HEK293 (cell line): ENCODE results near the gene ZBTB48.
"Not testable (repeated sequence)": the region's sequence is repeated elsewhere in the genome, so short reads cannot be mapped to it uniquely, and the experiment has no call there.

Source experiments
- CTCF ChIA-PET: fragments of 350-600 bp; formaldehyde crosslinking; extraction: SDS; loops from one replicate; lab custom pipeline; 2021; ENCODE audit warnings: antibody characterized with exemption; lab: Yijun Ruan, JAX
- POLR2A ChIA-PET: fragments of 300-600 bp; formaldehyde crosslinking; extraction: SDS; loops from one replicate; lab custom pipeline; 2020; ENCODE audit warnings: antibody characterized with exemption, inconsistent platforms; lab: Yijun Ruan, JAX
- H3K27ac ChIP-seq: fragments of 200-500 bp; sonication (Bioruptor generic); 2 replicates; pipeline ENCODE4 v1.5.1; 2014; ENCODE audit warnings: low read depth, low read length, control low read depth, inconsistent platforms; ENCODE audit errors: extremely low read depth
- H3K36me3 ChIP-seq, 2 experiments: fragments of 200-500 bp in 1 of 2; sonication (Bioruptor generic) in 1 of 2; 1 replicate in 1 of 2; 2 replicates in 1 of 2; pipeline ENCODE4 v1.5.1; 2014 to 2017; ENCODE audit warnings: inconsistent platforms in 2 of 2, low read length in 2 of 2; ENCODE audit not compliant: control insufficient read depth in 2 of 2, insufficient read depth in 1 of 2
- H3K4me1 ChIP-seq: fragments of 200-500 bp; sonication (Bioruptor generic); 2 replicates; pipeline ENCODE4 v1.5.1; 2014; ENCODE audit warnings: mild to moderate bottlenecking, low read length, inconsistent platforms; ENCODE audit not compliant: control insufficient read depth, insufficient read depth
- H3K4me3 ChIP-seq: 2 replicates; pipeline ENCODE4 v1.5.1; 2011; ENCODE audit warnings: low read depth, mild to moderate bottlenecking, control low read depth, low read length, moderate library complexity
- H3K9me3 ChIP-seq: fragments of 200-500 bp; sonication (Bioruptor generic); 2 replicates; pipeline ENCODE4 v1.5.1; 2014; ENCODE audit warnings: low read depth, low read length, inconsistent platforms; ENCODE audit not compliant: control insufficient read depth, insufficient read depth
- AEBP2 ChIP-seq: fragments of 450-650 bp; formaldehyde crosslinking; IDR thresholded peaks from 2 replicates; pipeline ENCODE4 v1.5.1; 2016; ENCODE audit warnings: missing biosample characterization, missing genetic modification characterization, borderline replicate concordance
- BCL11B ChIP-seq: fragments of 450-650 bp; formaldehyde crosslinking; IDR thresholded peaks from 2 replicates; pipeline ENCODE4 v1.5.1; 2016; ENCODE audit warnings: low read depth, missing biosample characterization, missing genetic modification characterization
- HOXD13 ChIP-seq: sonication (generic); formaldehyde crosslinking; IDR thresholded peaks from 2 replicates; pipeline ENCODE4 v1.8.0; 2022; ENCODE audit warnings: missing genetic modification reagents, borderline replicate concordance
- MZF1 ChIP-seq: fragments of 450-650 bp; formaldehyde crosslinking; IDR thresholded peaks from 2 replicates; pipeline ENCODE4 v1.5.1; 2017; ENCODE audit warnings: missing biosample characterization, missing genetic modification characterization, borderline replicate concordance
- PRDM6 ChIP-seq: fragments of 450-650 bp; formaldehyde crosslinking; IDR thresholded peaks from 2 replicates; pipeline ENCODE4 v1.5.1; 2017; ENCODE audit warnings: missing biosample characterization, missing genetic modification characterization
- SP2 ChIP-seq: fragments of 450-650 bp; formaldehyde crosslinking; IDR thresholded peaks from 2 replicates; pipeline ENCODE4 v1.5.1; 2016; ENCODE audit warnings: missing biosample characterization, missing genetic modification characterization
- ZBTB1 ChIP-seq: fragments of 450-650 bp; formaldehyde crosslinking; IDR thresholded peaks from 2 replicates; pipeline ENCODE4 v1.5.1; 2016; ENCODE audit warnings: missing biosample characterization, missing genetic modification characterization
- ZBTB20 ChIP-seq: fragments of 450-650 bp; formaldehyde crosslinking; IDR thresholded peaks from 2 replicates; pipeline ENCODE4 v1.5.1; 2016; ENCODE audit warnings: missing biosample characterization, missing genetic modification characterization
- ZBTB49 ChIP-seq: fragments of 450-650 bp; formaldehyde crosslinking; IDR thresholded peaks from 2 replicates; pipeline ENCODE4 v1.5.1; 2016; ENCODE audit warnings: missing biosample characterization, missing genetic modification characterization, low read depth
- ZBTB6 ChIP-seq: fragments of 450-650 bp; formaldehyde crosslinking; IDR thresholded peaks from 2 replicates; pipeline ENCODE4 v1.5.1; 2017; ENCODE audit warnings: missing biosample characterization, missing genetic modification characterization
- ZEB2 ChIP-seq: fragments of 450-650 bp; formaldehyde crosslinking; IDR thresholded peaks from 2 replicates; pipeline ENCODE4 v1.5.1; 2016; ENCODE audit warnings: missing biosample characterization, missing genetic modification characterization
- ZNF132 ChIP-seq: fragments of 450-650 bp; formaldehyde crosslinking; IDR thresholded peaks from 2 replicates; pipeline ENCODE4 v1.5.1; 2017; ENCODE audit warnings: missing biosample characterization, missing genetic modification characterization, borderline replicate concordance
- ZNF24 ChIP-seq: fragments of 450-650 bp; formaldehyde crosslinking; IDR thresholded peaks from 2 replicates; pipeline ENCODE4 v1.5.1; 2016; ENCODE audit warnings: missing biosample characterization, missing genetic modification characterization
- ZNF341 ChIP-seq: fragments of 450-650 bp; formaldehyde crosslinking; IDR thresholded peaks from 2 replicates; pipeline ENCODE4; 2016; ENCODE audit warnings: low read depth, missing biosample characterization, missing genetic modification characterization
- ZNF423 ChIP-seq: fragments of 450-650 bp; formaldehyde crosslinking; IDR thresholded peaks from 2 replicates; pipeline ENCODE4 v1.5.1; 2016; ENCODE audit warnings: missing biosample characterization, missing genetic modification characterization
- ZNF473 ChIP-seq: fragments of 450-650 bp; formaldehyde crosslinking; IDR thresholded peaks from 2 replicates; pipeline ENCODE4 v1.5.1; 2017; ENCODE audit warnings: missing biosample characterization, missing genetic modification characterization
- ZNF488 ChIP-seq: fragments of 450-650 bp; formaldehyde crosslinking; IDR thresholded peaks from 2 replicates; pipeline ENCODE4 v1.5.1; 2016; ENCODE audit warnings: missing biosample characterization, missing genetic modification characterization
- ZNF501 ChIP-seq: fragments of 450-650 bp; formaldehyde crosslinking; IDR thresholded peaks from 2 replicates; pipeline ENCODE4 v1.5.1; 2016; ENCODE audit warnings: missing biosample characterization, missing genetic modification characterization
- ZNF510 ChIP-seq: fragments of 450-650 bp; formaldehyde crosslinking; IDR thresholded peaks from 2 replicates; pipeline ENCODE4 v1.5.1; 2018; ENCODE audit warnings: mild to moderate bottlenecking, missing genetic modification characterization, missing biosample characterization; ENCODE audit not compliant: insufficient replicate concordance
- ZNF558 ChIP-seq: fragments of 450-650 bp; formaldehyde crosslinking; IDR thresholded peaks from 2 replicates; pipeline ENCODE4 v1.5.1; 2016; ENCODE audit warnings: missing biosample characterization, missing genetic modification characterization
- ZNF596 ChIP-seq: fragments of 450-650 bp; IDR thresholded peaks from 2 replicates; pipeline ENCODE4 v1.5.0; 2018; ENCODE audit warnings: missing biosample characterization, mild to moderate bottlenecking, missing genetic modification characterization, moderate library complexity
- ZNF621 ChIP-seq: fragments of 450-650 bp; formaldehyde crosslinking; IDR thresholded peaks from 2 replicates; pipeline ENCODE4 v1.5.1; 2017; ENCODE audit warnings: missing biosample characterization, missing genetic modification characterization
- ZNF843 ChIP-seq: fragments of 450-650 bp; formaldehyde crosslinking; IDR thresholded peaks from 2 replicates; pipeline ENCODE4 v1.5.1; 2016; ENCODE audit warnings: missing biosample characterization, missing genetic modification characterization
- ZSCAN30 ChIP-seq: fragments of 450-650 bp; IDR thresholded peaks from 2 replicates; pipeline ENCODE4 v1.5.1; 2018; ENCODE audit warnings: missing biosample characterization, mild to moderate bottlenecking, missing genetic modification characterization, moderate library complexity
- ZXDB ChIP-seq: fragments of 450-650 bp; formaldehyde crosslinking; IDR thresholded peaks from 2 replicates; pipeline ENCODE4 v1.5.1; 2016; ENCODE audit warnings: missing biosample characterization, missing genetic modification characterization

The ZBTB48 gene

GRCh38 chr1:6557597-6557996 lies 22.2 kb upstream of the ZBTB48 start:
- CTCF ChIA-PET: interaction anchor here (0.6 to 1.1 kb wide), 3 partner anchors 23 to 80 kb away, joined by 3 read pairs; partner anchors contain the start of gene ZBTB48
- H3K36me3 ChIP-seq: no peaks in the 10 kb centered on the region
- H3K4me3 ChIP-seq: no peak overlapping the region
- TF ChIP-seq ZSCAN30 (tag by site-specific recombination) (no peak), ZNF473 (tag by site-specific recombination) (no peak), ZNF596 (tag by site-specific recombination) (no peak), SP2 (tag by site-specific recombination) (no peak), HOXD13 (no peak), ZNF24 (tag by site-specific recombination) (no peak), ZNF510 (no peak), ZNF621 (no peak), ZNF423 (tag by site-specific recombination) (no peak), ZBTB20 (tag by site-specific recombination) (no peak), ZNF132 (tag by site-specific recombination) (no peak), ZBTB6 (tag by site-specific recombination) (no peak), ZNF501 (tag by site-specific recombination) (no peak), MZF1 (tag by site-specific recombination) (no peak), BCL11B (no peak), ZEB2 (tag by site-specific recombination) (no peak)
- no peak overlapping the region for H3K27ac ChIP-seq
- POLR2A ChIA-PET: no interaction called here
- H3K9me3 ChIP-seq: no peaks in the 10 kb centered on the region
- H3K4me1 ChIP-seq: no peaks in the 10 kb centered on the region

GRCh38 chr1:6559161-6559560 lies 20.6 kb upstream of the ZBTB48 start:
- CTCF ChIA-PET: interaction anchor here (0.6 to 1.1 kb wide), 2 partner anchors 28 to 35 kb away, joined by 3 read pairs; no protein-coding TSS in a partner anchor
- H3K36me3 ChIP-seq: not testable (repeated sequence)

GRCh38 chr1:6560267-6560666 lies 19.5 kb upstream of the ZBTB48 start:
- H3K4me3 ChIP-seq: no peak overlapping the region
- H3K36me3 ChIP-seq: no peaks in the 10 kb centered on the region
- H3K4me1 ChIP-seq: no peaks in the 10 kb centered on the region
- no peak overlapping the region for H3K27ac ChIP-seq
- TF ChIP-seq ZNF843 (tag by site-specific recombination): no peak
- no peak for TF ChIP-seq ZNF621
- TF ChIP-seq ZBTB49 (tag by site-specific recombination): no peak
- TF ChIP-seq ZNF488 (tag by site-specific recombination): no peak
- TF ChIP-seq PRDM6 (tag by site-specific recombination): no peak
- no peak for TF ChIP-seq ZXDB (tag by site-specific recombination)
- TF ChIP-seq ZNF341 (tag by site-specific recombination): no peak
- TF ChIP-seq ZBTB1 (tag by site-specific recombination): no peak
- no peak for TF ChIP-seq AEBP2 (tag by site-specific recombination)
- TF ChIP-seq ZNF558 (tag by site-specific recombination): no peak
- ChIA-PET POLR2A (no interaction called here), CTCF (interaction anchor here (0.6 kb wide), 1 partner anchor 133 kb away, joined by 3 read pairs; no protein-coding TSS in a partner anchor)
- no peaks in the 10 kb centered on the region for H3K9me3 ChIP-seq

More at GRCh38 chr1:6559161-6559560, 20.6 kb upstream of the ZBTB48 start:
- H3K4me3 ChIP-seq, H3K27ac ChIP-seq, POLR2A ChIA-PET, H3K4me1 ChIP-seq, H3K9me3 ChIP-seq: not testable (repeated sequence)
